Measurements from ENCODE around the gene RIOK2. TPM values are rescaled to one million over a fixed set of nuclear protein-coding genes. Genes with fewer than 3 reads are reported as not detected.

The RIOK2 gene
- total and polyA plus RNA-seq, 9 of the 15 experiments (the other 6 are each of a cell fraction or from before 2014, with no cell fraction given) = 22.9 to 97.6 (median 47.8) TPM

DNA sequence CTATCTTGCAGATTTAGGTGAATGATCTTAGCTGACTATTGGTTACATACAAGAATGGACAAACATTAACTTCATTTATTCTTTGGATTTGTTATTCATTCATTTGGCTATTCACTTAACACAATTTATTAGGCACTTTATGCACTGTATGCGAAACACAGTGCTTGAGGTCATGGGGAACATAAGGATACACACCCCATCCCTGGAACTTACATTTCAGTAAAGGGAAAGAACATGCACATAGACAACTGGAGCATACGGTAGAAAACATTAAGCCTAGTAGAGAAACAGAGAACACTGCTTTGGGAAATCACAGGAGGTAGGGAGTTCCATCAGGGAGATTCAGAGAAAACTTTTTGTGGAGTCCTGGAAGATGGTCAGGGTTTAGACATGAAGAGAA lies 62.9 kb downstream of the RIOK2 start (continued):
- TF ChIP-seq CHCHD3 (CRISPR knock-in tag; IDR thresholded peaks at IDR 0.05) (no peak), GATAD2A (IDR thresholded peaks at IDR 0.05) (no peak), RBM14 (IDR thresholded peaks at IDR 0.05; ENCODE audit: borderline replicate concordance, insufficient read depth, low read depth, low read length) (no peak), SMAD1 (IDR thresholded peaks at IDR 0.05; ENCODE audit: low read depth, low read length, partially characterized antibody) (no peak), CBX2 (IDR thresholded peaks at IDR 0.05; ENCODE audit: insufficient read depth, low read length, poor library complexity, severe bottlenecking) (no peak), HNRNPL (IDR thresholded peaks at IDR 0.05; ENCODE audit: low read depth, low read length) (no peak)
- TF ChIP-seq, protein P1, sequence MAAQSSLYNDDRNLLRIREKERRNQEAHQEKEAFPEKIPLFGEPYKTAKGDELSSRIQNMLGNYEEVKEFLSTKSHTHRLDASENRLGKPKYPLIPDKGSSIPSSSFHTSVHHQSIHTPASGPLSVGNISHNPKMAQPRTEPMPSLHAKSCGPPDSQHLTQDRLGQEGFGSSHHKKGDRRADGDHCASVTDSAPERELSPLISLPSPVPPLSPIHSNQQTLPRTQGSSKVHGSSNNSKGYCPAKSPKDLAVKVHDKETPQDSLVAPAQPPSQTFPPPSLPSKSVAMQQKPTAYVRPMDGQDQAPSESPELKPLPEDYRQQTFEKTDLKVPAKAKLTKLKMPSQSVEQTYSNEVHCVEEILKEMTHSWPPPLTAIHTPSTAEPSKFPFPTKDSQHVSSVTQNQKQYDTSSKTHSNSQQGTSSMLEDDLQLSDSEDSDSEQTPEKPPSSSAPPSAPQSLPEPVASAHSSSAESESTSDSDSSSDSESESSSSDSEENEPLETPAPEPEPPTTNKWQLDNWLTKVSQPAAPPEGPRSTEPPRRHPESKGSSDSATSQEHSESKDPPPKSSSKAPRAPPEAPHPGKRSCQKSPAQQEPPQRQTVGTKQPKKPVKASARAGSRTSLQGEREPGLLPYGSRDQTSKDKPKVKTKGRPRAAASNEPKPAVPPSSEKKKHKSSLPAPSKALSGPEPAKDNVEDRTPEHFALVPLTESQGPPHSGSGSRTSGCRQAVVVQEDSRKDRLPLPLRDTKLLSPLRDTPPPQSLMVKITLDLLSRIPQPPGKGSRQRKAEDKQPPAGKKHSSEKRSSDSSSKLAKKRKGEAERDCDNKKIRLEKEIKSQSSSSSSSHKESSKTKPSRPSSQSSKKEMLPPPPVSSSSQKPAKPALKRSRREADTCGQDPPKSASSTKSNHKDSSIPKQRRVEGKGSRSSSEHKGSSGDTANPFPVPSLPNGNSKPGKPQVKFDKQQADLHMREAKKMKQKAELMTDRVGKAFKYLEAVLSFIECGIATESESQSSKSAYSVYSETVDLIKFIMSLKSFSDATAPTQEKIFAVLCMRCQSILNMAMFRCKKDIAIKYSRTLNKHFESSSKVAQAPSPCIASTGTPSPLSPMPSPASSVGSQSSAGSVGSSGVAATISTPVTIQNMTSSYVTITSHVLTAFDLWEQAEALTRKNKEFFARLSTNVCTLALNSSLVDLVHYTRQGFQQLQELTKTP (IDR thresholded peaks at IDR 0.05; ENCODE audit: low read depth in 1 of 2, partially characterized antibody in 2 of 2) = no peak

DNA sequence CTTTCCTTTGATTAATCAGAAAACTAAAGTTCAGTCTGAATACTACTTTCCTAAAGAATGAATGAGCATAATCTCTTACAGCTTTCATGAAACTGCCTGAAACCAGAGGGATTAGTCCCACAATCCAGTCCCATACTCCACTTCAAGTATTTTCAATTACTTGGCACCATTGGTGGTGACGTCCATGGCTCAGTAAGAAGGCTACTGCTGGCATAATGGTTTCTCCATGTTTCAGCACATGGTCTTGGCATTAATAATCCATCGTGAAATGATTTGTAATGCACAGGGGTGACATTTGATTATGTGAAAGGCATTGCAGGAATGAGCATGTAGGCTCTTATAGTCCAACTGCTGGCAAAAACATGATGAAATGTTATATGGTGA lies 64.0 kb downstream of the RIOK2 start:
- Histone ChIP-seq H4K20me1 (replicated peaks; ENCODE audit: control insufficient read depth, insufficient read depth, low read length) (no peaks in the 10 kb centered on the region), H3K9me3 (replicated peaks; ENCODE audit: control insufficient read depth, insufficient read depth, low read depth, low read length) (no peaks in the 10 kb centered on the region), H3K9ac (ENCODE audit: insufficient read depth in 1 of 2, low read depth in 2 of 2, low read length in 2 of 2) (no peak overlapping the region), H3K27ac (ENCODE audit: extremely low read depth, low read depth, low read length) (no peak overlapping the region), H3K4me3 (no peak overlapping the region), H3K4me2 (ENCODE audit: insufficient read depth, low read length) (no peak overlapping the region), H3K9me1 (ENCODE audit: control insufficient read depth, insufficient read depth, low read length) (no peaks in the 10 kb centered on the region), H3K4me1 (replicated peaks in 1 of 2; ENCODE audit: control insufficient read depth in 2 of 2, insufficient read depth in 2 of 2, low read length in 2 of 2) (no peaks in the 10 kb centered on the region), H3K27me3 (ENCODE audit: control insufficient read depth in 2 of 2, insufficient read depth in 2 of 2, low read length in 2 of 2) (no peaks in the 10 kb centered on the region), H3K79me2 (ENCODE audit: control insufficient read depth, insufficient read depth, low read length) (no peaks in the 10 kb centered on the region), H3K36me3 (ENCODE audit: control insufficient read depth, insufficient read depth, low read length) (no peaks in the 10 kb centered on the region), H2AFZ (ENCODE audit: low read depth, low read length) (no peak overlapping the region)
- WGBS (ENCODE audit: insufficient coverage, low coverage, missing lambda C conversion rate) = 58% methylated on average over 2 of the region's 2 CpGs
- ChIA-PET POLR2A (no interaction called here), CTCF (ENCODE audit: low intra/inter-chr PET ratio) (no interaction called here)
- in situ Hi-C loops (cut with MboI) = no loop called here
- FAIRE-seq (peak; percentile 74), DNase-seq (ENCODE audit: extremely low read depth in 1 of 4, low spot score in 3 of 4) (no peak), ATAC-seq (no peak)
- intact Hi-C loops (cut with micrococcal nuclease) = no loop called here
- no TSS peak for BruUV-seq (replicated peaks)
- TF ChIP-seq, protein P2, sequence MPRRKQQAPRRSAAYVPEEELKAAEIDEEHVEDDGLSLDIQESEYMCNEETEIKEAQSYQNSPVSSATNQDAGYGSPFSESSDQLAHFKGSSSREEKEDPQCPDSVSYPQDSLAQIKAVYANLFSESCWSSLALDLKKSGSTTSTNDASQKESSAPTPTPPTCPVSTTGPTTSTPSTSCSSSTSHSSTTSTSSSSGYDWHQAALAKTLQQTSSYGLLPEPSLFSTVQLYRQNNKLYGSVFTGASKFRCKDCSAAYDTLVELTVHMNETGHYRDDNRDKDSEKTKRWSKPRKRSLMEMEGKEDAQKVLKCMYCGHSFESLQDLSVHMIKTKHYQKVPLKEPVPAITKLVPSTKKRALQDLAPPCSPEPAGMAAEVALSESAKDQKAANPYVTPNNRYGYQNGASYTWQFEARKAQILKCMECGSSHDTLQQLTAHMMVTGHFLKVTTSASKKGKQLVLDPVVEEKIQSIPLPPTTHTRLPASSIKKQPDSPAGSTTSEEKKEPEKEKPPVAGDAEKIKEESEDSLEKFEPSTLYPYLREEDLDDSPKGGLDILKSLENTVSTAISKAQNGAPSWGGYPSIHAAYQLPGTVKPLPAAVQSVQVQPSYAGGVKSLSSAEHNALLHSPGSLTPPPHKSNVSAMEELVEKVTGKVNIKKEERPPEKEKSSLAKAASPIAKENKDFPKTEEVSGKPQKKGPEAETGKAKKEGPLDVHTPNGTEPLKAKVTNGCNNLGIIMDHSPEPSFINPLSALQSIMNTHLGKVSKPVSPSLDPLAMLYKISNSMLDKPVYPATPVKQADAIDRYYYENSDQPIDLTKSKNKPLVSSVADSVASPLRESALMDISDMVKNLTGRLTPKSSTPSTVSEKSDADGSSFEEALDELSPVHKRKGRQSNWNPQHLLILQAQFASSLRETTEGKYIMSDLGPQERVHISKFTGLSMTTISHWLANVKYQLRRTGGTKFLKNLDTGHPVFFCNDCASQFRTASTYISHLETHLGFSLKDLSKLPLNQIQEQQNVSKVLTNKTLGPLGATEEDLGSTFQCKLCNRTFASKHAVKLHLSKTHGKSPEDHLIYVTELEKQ (CRISPR knock-in tag; IDR thresholded peaks at IDR 0.05) = no peak
- TF ChIP-seq, protein P3, sequence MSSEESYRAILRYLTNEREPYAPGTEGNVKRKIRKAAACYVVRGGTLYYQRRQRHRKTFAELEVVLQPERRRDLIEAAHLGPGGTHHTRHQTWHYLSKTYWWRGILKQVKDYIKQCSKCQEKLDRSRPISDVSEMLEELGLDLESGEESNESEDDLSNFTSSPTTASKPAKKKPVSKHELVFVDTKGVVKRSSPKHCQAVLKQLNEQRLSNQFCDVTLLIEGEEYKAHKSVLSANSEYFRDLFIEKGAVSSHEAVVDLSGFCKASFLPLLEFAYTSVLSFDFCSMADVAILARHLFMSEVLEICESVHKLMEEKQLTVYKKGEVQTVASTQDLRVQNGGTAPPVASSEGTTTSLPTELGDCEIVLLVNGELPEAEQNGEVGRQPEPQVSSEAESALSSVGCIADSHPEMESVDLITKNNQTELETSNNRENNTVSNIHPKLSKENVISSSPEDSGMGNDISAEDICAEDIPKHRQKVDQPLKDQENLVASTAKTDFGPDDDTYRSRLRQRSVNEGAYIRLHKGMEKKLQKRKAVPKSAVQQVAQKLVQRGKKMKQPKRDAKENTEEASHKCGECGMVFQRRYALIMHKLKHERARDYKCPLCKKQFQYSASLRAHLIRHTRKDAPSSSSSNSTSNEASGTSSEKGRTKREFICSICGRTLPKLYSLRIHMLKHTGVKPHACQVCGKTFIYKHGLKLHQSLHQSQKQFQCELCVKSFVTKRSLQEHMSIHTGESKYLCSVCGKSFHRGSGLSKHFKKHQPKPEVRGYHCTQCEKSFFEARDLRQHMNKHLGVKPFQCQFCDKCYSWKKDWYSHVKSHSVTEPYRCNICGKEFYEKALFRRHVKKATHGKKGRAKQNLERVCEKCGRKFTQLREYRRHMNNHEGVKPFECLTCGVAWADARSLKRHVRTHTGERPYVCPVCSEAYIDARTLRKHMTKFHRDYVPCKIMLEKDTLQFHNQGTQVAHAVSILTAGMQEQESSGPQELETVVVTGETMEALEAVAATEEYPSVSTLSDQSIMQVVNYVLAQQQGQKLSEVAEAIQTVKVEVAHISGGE (CRISPR knock-in tag; IDR thresholded peaks at IDR 0.05) = no peak
- no peak for TF ChIP-seq GTF2F1 (IDR thresholded peaks at IDR 0.05; ENCODE audit: low read depth, low read length)

All from K562 (cell line).